HPDE6-E6E7 (cell line): ENCODE data around the gene TECPR1.
"Not testable (repeated sequence)": the region's sequence is repeated elsewhere in the genome, so short reads cannot be mapped to it uniquely, and the experiment has no call there.

Experiments
- DNase-seq: peaks from one replicate; pipeline ENCODE4 v3.0.0; 2011; ENCODE audit warnings: missing footprints; ENCODE audit errors: extremely low spot score

The TECPR1 gene

DNA sequence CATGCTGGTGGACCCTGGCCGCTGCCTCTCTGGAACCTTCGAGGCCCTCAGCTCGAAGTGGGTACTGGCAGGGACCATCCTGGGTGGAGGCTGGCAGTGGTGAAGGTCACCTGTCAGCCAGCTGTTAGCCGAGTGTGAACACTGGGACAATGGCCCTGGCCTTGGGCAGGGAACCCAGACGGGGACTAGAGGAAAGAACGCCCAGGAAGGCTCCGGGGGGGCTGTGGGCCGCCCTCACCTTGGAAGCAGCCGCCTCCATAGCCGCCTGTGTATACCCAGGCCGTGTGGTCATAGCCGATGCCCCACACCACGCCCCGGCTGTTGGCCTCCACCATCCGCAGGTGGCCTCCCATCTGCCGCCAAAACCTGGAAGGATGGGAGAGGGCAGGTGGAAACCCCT is 23.2 kb downstream of the TECPR1 start:
- DNase-seq = no peak

DNA sequence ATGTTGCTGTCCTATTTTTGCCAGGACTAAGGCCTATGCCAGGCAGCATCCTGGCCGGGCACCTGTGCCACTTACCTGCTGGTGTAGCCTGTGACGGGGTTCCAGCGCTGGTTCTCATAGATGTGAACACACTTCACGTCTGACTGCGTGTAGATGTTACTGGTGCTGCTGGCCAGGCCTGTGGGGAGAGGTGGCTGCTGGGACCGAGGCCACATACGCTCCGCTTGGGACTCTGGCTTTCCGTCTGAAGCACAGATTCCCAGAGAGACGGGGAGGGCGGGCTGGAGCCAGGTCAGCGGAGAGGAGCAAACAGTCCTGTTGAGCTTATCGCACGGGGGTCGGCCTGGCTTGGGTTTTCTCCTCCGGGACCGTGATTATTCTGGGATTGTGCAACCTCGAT is 24.1 kb downstream of the TECPR1 start:
- DNase-seq = no peak

DNA sequence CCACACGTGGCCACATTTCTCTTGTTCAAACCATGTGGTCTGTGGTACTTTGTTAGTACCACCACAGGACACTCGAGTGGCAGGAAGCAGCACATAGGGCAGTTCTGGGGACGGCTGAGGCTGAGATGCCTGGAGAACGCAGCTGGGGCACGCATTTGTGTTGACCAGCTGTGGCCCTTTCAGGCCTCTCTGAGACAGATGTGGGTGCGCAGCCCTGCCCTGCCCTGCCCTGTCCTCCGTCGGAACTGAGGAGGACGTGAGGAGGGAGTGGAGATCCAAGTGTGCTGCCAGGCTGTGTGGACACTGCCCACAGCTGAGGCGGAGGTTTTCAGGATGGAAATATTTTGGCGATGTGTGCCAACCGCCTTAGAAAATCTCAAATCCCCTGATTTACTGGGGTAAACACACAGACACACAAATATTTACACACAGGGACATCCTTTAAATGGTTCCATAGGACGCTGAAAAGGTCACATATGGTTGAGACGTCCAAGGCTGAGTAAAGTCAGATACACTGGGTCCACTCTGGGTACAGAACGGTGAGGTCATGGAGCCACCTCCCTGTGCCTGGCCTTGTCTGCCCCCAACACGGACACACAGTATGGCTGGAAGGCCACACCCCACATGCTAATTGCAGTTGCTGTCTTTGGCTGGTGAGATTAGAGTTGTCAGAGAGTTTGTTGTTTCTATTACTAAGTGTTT is 26.0 kb downstream of the TECPR1 start:
- DNase-seq = no peak

DNA sequence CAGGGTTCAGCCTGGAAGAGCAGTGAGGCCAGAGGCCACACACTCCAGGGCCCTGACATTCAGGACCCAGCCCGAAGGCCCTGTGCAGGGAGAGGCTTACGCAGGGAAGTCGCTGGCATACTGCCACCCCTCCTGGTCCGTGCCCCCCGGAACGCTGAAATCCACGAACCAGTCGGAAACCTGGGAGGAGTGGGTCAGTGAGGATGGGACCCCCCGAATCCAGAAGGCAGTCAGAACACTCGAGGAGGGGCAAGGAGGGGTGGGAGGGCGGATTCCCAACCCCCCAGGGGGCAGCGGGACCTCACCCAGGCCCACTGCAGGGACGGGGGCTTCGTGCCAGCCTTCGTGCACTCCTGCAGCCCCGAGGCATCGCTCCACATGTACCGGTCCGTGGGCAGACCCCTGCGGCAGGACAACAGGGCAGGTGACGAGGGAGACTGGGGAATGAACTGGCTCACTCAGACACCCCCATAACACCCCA is 27.3 kb downstream of the TECPR1 start:
- DNase-seq = no peak

DNA sequence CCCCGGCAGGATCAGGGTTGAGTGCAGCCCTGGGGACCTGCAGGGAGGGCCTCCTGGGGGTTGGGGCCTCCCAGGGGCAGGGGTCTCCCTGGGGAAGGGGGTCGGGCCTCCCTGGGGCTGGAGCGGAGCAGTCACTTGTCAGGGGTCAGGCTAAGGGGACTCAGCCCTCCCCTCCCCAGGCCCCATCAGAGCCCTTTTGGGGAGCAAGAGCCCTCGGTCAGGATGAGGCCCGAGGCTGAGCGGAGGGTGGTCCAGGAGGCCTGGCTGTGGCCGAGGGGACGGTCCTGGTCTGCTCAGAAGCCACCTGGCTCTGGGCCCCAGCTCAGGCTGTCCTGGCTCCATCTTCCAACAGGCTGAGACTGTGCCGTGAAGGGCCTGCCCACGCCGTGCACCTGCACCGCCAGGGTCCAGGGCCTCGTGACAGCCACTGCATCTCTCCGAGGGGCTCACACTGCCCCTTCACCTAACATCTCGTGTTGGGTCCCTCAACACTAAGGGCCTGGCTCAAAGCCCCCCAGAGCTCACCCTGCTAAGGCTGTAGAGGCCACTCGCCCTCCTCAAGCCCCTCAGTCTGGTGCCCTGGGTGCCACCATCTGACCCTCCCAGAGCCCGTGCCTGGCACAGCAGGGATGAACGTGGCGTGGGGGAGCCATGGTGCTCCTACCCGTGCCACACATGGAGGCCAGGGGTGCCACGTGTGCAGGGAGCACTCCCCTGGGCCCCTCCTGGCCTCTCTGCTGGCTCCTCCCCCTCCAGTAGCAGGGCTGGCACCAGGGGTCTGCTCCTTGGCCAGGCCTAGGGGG is 27.9 kb downstream of the TECPR1 start:
- DNase-seq = no peak

DNA sequence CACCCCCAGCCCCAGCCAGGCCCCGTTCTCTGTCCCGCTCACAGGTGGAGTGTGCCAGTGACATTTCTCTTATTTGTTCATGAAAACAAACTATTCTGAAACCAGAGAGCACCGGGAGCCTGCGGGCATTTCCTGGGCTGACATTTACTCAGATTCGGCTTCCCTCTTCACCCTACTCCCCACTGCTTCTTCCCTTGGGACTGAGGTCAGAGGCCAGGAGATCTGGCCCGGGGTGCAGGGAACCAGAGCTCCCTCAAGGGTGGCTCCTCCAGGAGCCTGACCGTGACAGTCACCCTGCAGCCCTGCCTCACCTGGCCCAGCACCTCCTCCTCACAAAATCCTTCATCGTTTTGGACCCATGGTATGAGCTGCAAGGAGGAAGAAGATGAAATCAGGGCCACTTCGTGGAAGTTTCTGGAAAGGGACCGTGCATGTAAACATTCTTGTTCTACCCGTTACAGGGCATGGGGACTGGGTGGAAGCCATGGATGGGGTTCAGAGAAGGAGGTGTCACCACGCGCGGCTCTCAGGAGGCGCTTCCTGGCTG is 28.6 kb downstream of the TECPR1 start:
- no peak for DNase-seq

DNA sequence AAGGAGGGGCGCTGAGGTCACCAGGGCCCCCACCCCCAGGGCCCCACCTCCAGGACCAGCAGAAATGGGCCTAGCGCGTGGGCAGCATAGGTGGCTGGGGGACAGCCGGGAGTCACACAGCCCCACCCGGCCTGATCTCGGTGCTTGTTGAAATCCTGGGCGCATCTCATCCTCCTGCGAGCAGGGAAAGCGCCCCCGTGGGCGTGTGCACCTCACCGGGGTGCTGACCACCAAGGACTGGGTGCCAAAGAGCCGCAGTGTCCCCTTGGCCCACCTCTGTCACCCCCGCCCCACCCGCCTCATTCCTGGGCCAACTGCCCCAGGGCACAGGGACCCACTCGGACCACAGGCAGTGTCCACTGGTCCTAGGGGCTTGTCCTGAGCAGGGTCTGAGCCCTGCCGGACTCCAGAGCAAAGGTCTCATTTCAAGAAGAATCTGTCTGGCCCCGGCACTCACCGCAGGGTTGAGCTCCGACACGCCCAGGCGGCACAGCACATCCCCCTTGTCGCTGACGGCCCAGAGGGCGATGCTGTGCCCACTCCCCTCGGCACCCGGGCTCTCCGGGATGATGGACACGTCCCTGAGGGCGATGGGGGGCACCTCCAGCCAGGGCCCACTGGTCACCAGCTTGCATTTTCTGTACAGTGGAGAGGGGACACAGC is 29.4 kb downstream of the TECPR1 start:
- no peak for DNase-seq

DNA sequence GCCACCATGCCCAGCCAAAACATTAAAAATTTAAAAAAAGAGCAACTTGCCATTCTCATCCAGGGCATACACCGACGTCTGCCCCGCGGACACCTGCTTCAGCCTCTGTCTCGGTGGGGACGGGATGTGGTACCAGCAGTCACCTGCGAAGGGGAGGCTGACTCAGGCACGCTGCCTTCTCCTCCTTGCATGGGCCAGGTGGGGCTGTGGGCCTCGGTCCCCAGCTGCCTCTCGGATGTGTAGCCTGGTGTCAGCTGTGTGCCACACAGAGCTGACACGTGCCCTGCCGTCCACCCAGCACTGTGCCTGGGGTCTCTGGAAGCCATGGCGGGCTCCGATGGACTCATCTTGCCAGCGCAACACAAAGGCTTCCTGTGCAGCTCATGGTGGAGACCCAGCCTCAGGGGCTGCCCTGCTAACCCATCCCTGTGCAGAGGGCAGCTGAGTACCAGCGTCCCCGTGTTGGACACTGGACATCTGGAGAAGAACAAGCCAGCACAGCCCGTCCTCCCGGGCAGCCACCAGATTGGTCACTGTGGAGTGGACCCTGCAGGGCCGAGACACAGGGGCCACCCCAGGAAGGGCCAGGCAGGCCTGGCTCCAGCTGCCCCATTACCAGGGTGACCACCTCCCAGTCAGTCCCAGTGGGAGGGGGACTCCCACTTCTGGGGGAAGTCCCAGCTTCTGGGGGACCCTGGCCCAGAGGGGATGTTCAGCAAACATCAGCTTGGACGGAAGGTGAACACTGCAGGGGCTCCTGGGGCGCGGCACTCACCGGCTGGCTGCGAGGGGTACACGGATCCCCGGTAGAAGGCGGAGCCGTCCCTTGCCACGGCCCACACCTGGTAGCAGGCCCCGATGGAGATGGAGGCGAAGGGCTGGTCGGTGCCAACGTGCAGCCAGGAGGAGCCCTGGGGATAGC is 30.2 kb downstream of the TECPR1 start:
- no peak for DNase-seq

DNA sequence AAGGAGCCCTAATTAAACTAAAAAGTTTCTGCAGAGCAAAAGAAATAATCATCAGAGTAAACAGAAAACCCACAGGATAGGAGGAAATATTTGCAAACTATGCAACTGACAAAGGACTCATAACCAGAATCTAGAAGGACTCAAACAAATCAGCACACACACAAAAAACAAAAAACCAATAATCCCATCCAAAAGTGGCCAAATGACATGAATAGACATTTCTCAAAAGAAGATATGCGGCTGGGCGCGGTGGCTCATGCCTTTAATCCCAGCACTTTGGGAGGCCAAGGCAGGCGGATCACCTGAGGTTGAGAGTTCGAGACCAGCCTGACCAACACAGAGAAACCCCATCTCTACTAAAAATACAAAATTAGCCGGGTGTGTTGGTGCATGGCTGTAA is 32.6 kb downstream of the TECPR1 start:
- DNase-seq = not testable (repeated sequence)

DNA sequence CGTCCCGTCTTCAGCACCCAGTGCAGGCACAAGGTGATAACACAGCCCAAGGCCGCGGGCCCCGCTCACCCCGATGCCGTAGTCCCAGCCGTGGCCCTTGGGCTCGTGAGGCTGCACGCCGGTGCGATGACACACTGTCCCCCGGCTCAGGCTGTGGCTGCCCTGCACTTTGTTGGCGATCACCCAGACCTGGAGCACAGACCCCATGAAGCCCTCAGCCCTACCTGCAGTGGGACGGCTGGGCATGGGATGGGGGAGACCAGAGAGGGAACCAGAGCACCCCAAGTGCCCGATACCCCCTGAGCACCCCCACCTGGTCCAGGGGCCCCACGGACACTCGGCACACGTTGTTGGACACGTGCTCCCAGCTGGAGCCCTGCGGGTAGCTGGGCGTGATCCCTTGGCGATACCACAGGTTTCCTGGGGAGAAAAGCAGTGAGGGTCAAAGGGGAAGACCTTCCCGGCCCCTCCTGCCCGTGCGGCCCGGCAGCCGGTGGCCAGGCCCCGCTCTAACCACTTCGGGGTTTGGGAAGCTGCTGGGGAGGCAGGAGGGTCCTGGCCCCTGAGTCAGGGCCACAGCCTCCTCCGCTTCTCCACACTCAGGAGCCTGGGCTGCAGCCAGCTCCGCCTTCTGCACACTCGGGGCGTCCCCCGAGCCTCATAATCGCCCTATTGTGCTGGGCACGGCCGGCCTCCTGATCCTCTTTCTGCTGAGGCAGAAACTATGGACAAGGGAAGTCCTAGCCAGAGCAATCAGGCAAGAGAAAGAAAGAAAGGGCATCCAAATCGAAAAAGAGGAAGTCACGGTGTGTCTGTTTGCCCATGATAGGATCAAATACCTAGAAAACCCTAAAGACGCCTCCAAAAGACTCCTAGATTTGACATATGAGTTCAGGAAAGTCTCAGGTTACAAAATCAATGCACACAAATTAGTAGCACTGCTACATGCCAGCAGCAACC is 34.1 kb downstream of the TECPR1 start:
- DNase-seq = no peak

DNA sequence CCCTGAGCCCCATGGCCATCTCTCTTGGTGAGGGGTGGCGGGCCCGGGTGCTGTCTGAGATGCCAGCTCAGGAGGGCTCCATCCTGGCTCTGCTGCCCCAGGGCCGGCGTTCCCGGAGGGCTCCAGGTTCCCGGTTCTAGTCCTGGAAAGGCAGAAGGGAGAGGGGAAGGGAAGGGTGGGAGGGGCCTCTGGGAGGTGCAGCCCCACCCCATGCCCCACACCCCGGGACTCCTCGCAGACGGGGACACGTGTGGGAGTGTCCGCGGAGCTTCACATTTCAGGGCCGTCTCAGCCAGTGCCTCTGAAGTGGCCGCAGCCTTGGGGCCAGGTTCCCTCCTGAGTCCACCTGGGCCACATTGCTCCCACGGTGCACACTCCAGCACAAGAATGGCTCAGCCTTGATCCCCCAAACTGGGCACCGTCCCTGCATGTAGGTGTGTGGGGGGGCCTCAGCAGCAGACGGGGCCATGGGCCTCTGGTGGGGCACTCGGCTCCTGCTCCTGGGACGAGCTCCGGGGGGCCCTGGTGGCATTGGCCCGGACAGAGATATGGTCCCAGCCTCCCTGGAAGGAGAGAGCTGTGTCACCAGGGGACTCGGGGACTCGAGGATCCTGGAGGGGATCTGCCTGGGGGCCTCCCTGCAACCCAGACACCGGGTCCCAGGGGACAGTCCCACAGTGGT is 35.0 kb downstream of the TECPR1 start:
- no peak for DNase-seq

DNA sequence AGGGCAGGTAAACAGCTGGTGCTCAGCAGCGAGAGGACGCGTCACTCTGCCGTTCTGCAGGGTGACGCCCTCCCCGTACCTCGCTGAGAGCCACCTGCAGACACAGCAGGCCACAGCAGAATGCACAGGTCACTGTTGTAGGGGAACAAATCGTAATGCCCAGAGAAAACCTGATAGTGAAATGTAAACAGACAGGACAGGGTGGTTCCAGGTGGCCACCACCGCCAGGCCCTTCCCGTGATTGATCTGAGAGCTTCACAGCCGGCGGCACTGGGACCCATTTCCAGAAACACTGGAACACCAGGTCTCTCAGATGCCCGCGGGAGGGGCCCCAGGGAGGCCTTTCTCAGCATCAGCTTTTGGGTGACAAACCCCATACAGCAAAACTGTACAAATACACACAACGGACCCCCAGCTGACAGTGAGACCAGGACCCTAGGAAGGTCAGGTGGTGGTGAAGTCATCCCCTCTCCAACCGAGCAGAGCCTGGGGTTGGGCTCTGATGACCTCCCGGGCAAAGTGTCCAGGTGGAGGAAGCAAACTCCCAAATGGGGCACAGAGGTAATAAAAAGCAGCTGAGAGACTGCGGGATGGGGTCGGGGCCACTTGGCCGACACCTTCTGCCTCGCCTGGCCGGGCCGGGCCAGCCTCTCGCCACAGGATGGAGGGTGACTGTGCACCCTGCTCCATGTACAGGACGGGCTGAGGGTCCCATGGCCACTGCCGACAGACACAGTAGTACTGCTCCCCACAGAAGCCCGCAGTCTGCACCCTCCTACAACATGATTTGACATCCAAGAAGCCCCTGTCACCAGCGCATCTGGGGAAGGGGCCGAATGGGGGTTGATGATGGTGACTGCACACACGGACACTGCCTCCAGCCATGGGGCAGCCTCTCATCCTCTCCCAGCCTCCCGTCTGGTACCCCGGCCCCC is 36.2 kb downstream of the TECPR1 start:
- DNase-seq = no peak

DNA sequence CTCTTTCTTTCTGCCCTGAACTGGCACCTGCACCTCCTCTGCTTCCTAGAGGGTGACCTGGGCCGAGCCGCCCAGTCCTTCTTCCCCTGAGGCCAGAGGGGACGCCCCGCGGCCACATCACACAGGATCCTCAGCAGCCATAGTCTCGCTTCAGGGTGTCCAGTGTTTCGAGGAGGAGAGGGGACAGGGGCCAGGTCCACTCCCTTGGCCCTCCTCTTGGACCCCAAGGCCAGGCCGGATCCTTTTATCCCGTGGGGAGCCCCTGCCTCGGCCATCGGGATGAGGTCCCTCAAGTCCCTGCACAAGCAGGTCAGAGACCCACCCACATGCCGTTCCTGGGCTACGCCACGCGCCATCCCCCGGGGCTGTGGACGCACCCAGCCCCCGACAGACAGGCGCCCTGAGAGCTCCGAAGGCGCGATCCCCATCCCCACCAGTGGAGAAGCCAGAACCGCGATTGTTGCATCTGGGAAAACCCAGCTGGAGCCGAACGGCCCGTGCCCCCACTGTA is 37.2 kb downstream of the TECPR1 start:
- DNase-seq = no peak

DNA sequence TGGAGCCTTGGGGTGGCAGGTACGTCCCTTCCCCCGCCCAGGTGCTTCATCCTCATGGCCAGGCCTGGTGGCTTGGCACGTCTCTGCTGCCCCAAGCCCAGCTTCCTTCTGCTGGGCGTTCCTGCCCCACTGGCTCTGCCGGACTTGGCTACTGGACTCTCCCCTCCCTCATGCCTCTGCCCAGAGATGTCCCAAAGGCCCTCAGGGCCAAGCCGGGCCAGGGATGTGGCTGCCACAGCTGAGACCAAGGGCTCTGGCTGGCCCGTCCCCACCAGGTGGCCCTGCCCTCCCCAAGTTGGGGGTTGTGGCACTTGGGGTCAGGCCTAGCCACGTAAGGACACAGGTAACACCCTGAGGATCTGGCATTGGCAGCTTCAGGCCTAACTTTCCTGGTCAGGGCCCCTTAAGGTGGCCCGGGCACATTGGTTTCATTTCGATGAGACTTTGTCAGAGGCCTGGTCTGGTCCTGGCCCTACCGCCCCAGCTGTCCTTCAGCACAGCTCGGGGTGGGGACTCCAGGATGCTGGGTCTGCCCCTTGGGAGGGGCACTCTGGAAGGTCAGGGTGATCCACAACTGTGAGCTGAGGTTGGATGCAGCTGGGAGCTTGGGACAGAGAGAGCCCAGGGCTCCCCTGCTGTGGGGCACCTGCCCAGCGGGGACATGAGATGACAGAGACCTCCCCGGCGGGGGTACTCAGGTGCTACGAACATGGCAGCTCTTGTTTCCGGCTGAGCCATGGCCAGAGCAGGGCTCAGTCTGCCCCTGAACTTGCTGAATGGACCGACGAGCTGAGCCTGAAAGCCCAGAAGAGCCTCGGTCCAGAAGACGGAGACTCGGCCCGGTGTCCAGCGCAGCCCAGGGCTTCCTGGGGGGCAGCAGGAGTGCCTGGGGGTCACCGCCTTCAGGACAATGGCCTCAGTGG is 37.9 kb downstream of the TECPR1 start:
- DNase-seq = no peak

DNA sequence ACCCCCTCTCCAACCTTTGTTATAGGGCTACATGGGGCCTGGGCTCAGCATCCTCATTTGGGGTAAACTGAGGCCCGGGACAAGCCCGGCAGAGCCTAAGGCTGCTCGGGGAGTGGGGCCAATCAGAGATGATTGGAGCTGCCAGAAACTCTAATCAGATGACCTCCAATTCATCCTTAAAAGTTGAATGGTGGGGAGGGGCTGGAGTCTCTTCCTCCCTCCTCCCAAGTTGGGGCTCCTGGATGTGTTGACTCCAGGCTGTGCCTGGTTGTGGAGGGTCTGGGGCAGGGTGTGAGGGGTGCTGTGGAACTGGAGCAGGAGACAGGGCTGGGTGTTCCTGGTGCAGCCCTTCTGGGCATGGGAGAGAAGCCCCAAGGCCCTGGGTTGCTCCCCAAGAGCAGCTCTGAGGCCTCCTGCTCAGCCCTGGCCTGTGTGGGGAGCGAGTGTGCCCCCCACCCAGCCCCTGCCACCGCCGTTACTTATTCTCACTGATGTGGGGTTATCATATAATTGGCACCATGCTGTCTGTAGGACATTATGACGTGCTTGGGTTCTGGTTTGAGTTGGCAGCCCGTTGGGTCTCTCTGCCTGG is 38.6 kb downstream of the TECPR1 start:
- no peak for DNase-seq

DNA sequence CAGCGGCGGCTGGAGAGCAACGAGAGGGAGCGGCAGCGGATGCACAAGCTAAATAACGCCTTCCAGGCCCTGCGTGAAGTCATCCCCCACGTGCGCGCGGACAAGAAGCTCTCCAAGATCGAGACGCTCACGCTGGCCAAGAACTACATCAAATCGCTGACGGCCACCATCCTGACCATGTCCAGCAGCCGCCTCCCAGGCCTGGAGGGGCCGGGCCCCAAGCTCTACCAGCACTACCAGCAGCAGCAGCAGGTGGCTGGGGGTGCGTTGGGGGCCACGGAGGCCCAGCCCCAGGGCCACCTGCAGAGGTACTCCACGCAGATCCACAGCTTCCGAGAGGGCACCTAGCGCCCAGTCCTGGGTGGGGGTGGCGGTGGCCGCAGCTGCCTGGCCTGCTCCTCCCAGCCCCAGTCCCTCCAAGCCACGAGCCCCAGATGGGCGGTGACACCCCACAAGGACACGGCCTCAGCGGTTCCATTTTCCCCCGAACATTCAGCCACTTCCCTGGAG is 39.4 kb downstream of the TECPR1 start:
- no peak for DNase-seq
